Measurements from ENCODE around the gene ANKLE2.

DNA sequence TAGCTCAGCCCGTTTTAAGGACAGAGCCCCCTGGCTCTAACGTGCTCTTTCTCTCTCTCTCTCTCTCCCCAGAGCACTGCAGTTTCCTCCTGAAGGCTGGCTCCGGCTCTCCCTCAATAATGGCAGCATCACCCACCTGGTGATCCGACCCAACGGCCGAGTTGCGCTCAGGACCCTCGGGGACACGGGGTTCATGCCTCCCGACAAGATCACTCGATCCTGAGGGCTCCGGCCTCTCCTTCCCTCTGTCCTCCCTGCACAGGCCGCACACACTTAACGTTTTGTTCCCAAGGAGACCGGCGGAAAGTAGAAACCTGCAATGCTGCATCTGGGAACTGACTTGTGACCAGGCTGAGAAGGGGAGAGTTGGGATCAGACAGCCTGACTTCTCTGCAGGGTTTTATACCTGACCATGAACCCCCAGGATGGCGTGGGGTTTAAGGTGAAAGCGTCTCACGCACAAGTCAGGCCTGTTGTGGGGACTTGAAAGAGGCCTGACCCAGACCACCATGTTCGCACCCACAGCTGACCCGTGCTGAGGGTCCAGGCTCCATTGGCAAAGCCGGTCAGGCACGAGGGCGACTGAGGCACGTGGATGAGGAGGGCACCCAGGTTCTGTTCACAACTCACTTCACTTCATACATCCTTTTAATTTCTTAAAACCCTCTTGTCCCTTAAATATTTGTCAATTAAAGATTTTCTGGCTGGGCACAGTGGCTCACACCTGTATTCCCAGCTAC lies 40.9 kb downstream of the ANKLE2 start:
- no peak for TF ChIP-seq ATF1 (CRISPR knock-in tag; IDR thresholded peaks at IDR 0.05)
- no peak for TF ChIP-seq ZNF44 (CRISPR knock-in tag; IDR thresholded peaks at IDR 0.05)
- no peak for TF ChIP-seq YY1 (IDR thresholded peaks at IDR 0.05; ENCODE audit: insufficient read depth, insufficient replicate concordance, low read depth, low read length)
- TF ChIP-seq, protein P1, sequence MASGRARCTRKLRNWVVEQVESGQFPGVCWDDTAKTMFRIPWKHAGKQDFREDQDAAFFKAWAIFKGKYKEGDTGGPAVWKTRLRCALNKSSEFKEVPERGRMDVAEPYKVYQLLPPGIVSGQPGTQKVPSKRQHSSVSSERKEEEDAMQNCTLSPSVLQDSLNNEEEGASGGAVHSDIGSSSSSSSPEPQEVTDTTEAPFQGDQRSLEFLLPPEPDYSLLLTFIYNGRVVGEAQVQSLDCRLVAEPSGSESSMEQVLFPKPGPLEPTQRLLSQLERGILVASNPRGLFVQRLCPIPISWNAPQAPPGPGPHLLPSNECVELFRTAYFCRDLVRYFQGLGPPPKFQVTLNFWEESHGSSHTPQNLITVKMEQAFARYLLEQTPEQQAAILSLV (CRISPR knock-in tag; IDR thresholded peaks at IDR 0.05; ENCODE audit: borderline replicate concordance) = no peak
- no peak for TF ChIP-seq NFRKB (IDR thresholded peaks at IDR 0.05)
